GM19372 (cell line): Measurements from ENCODE around the gene CLEC16A.

Experiments used
- ATAC-seq: cut with Tn5 transposase; IDR thresholded peaks from one replicate; pipeline ENCODE4 v1.9.1; 2021; ENCODE audit warnings: mild to moderate bottlenecking, low read depth, moderate library complexity; ENCODE audit not compliant: unreplicated experiment

CLEC16A gene

GRCh38 chr16:11224894-11225676, 280.7 kb downstream of the CLEC16A start:
- peak; percentile 79 for ATAC-seq

- ATAC-seq: no peak
These were observed 281.5 kb downstream of the CLEC16A start for GRCh38 chr16:11225677-11226549.

- ATAC-seq: no peak
These were observed 285.1 kb downstream of the CLEC16A start for GRCh38 chr16:11229432-11229831.

- no peak for ATAC-seq
These were observed 285.5 kb downstream of the CLEC16A start for GRCh38 chr16:11229906-11230305.

- no peak for ATAC-seq
These were observed 287.1 kb downstream of the CLEC16A start for GRCh38 chr16:11231367-11231970.
